ENCODE measurements around the gene PRDM16.

DNA sequence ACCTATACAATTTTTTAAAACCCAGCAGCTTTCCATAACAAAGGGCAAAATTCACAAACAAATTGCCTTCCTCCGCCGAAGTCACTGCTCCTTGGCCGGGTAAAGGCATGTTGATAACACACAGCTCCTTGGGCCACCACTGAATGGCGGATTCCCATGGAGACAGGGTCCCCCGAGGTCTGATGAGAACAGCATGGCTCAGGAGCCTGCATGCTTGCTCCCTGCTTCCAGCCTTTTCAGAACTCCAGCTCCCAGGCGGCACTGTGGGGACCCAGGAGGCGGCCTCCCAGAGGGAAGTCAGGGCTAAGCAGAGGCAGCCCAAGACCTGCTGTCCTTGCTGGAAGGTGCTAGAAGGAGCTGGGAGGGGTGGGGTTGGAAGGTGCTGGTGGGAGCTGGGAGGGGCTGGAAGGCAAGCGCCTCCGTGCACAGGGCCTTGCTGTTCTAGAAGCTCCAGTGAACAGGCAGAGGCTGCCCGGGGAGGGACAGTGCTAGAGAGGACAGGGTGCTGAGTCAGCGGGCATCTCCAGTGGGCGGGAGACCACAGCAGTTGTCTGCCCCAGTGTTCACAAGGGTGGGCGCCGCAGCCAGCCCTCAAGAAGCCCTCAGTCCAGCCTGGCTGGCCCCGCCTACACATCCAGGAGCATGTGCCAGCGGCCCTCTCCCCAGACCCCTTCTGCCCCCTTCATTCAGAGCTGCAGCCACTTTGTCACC, 35.1 kb downstream of the PRDM16 start:
- TF ChIP-seq, protein P1, sequence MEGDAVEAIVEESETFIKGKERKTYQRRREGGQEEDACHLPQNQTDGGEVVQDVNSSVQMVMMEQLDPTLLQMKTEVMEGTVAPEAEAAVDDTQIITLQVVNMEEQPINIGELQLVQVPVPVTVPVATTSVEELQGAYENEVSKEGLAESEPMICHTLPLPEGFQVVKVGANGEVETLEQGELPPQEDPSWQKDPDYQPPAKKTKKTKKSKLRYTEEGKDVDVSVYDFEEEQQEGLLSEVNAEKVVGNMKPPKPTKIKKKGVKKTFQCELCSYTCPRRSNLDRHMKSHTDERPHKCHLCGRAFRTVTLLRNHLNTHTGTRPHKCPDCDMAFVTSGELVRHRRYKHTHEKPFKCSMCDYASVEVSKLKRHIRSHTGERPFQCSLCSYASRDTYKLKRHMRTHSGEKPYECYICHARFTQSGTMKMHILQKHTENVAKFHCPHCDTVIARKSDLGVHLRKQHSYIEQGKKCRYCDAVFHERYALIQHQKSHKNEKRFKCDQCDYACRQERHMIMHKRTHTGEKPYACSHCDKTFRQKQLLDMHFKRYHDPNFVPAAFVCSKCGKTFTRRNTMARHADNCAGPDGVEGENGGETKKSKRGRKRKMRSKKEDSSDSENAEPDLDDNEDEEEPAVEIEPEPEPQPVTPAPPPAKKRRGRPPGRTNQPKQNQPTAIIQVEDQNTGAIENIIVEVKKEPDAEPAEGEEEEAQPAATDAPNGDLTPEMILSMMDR (IDR thresholded peaks at IDR 0.05), result no peak
- TF ChIP-seq POLR2A (IDR thresholded peaks at IDR 0.05) (no peak), POLR2AphosphoS5 (IDR thresholded peaks at IDR 0.05) (no peak), EP300 (IDR thresholded peaks at IDR 0.05) (no peak)
